Panc1 (cell line): ENCODE results near the gene CLPTM1L.

Experiments used
- CTCF ChIP-seq: fragments of 450-650 bp; IDR thresholded peaks from 2 replicates; pipeline ENCODE4 v1.5.1; 2017; ENCODE audit warnings: mild to moderate bottlenecking
- POLR2AphosphoS5 ChIP-seq: IDR thresholded peaks from 2 replicates; pipeline ENCODE4 v1.6.1; 2012; ENCODE audit warnings: mild to moderate bottlenecking, low read depth, low read length, moderate library complexity
- REST ChIP-seq, 2 experiments: IDR thresholded peaks; 2 replicates each; pipeline ENCODE4 v1.6.1; 2011 to 2012; ENCODE audit warnings: low read depth in 2 of 2, control low read depth in 1 of 2, low read length in 1 of 2, mild to moderate bottlenecking in 1 of 2, moderate library complexity in 1 of 2; ENCODE audit not compliant: insufficient read depth in 1 of 2
- SIN3A ChIP-seq: IDR thresholded peaks from 2 replicates; pipeline ENCODE4 v1.6.1; 2012; ENCODE audit warnings: low read depth, mild to moderate bottlenecking, low read length, moderate library complexity, borderline replicate concordance; ENCODE audit not compliant: insufficient read depth
- TCF7L2 ChIP-seq: IDR thresholded peaks from 2 replicates; pipeline ENCODE4 v1.6.1; 2011; ENCODE audit warnings: mild to moderate bottlenecking, low read depth, low read length, inconsistent platforms

- TF ChIP-seq POLR2AphosphoS5: no peak
- no peak for TF ChIP-seq CTCF
- TF ChIP-seq TCF7L2: no peak
- TF ChIP-seq SIN3A: no peak
- no peak for TF ChIP-seq REST (IDR thresholded peaks at IDR 0.05; ENCODE audit: insufficient read depth in 1 of 2, low read depth in 2 of 2, low read length in 1 of 2)
Observed at GRCh38 chr5:1299511-1299850, 45.4 kb downstream of the CLPTM1L start.
